Ovary (tissue), 9 donors: ENCODE results near the gene SLC6A12. TPM values are rescaled to one million over a fixed set of nuclear protein-coding genes. Genes with fewer than 3 reads are reported as not detected.

Experiments used
- DNase-seq, 5 donors: peaks; one replicate each; pipeline ENCODE4 v3.0.0-alpha.2; 2019 to 2020
- H3K27ac ChIP-seq, 2 donors: fragments of 200-600 bp; one replicate each; pipeline versions ENCODE4 v1.5.1 to v1.8.0; 2019 to 2022
- H3K27me3 ChIP-seq: fragments of 200-600 bp; one replicate; pipeline ENCODE4 v1.8.0; 2022
- H3K36me3 ChIP-seq: fragments of 200-600 bp; sonication (generic); one replicate; pipeline ENCODE4 v1.5.1; 2019
- H3K4me1 ChIP-seq: one replicate; pipeline ENCODE4 v1.8.1; 2013; ENCODE audit warnings: mild to moderate bottlenecking, moderate library complexity; ENCODE audit not compliant: insufficient read depth
- H3K4me3 ChIP-seq: fragments of 200-600 bp; sonication (generic); one replicate; pipeline ENCODE4 v1.5.1; 2017
- H3K9me3 ChIP-seq, 2 donors: fragments of 200-600 bp in 1 of 2; sonication (generic) in 1 of 2; one replicate each; pipeline versions ENCODE4 v1.5.1 to v1.8.1; 2013 to 2019; ENCODE audit warnings: mild to moderate bottlenecking in 1 of 2, moderate library complexity in 1 of 2
- CTCF ChIP-seq, 3 donors: fragments of 450-650 bp in 2 of 3; fragments of 200-600 bp in 1 of 3; IDR thresholded peaks; one replicate each; pipeline versions ENCODE4 v1.5.1 to v1.8.0; 2016 to 2022; ENCODE audit warnings: antibody characterized with exemption in 3 of 3, mild to moderate bottlenecking in 1 of 3
- EP300 ChIP-seq: sonication (generic); formaldehyde crosslinking; IDR thresholded peaks from one replicate; pipeline ENCODE4 v1.6.1; 2017; ENCODE audit warnings: antibody characterized with exemption
- POLR2A ChIP-seq: fragments of 450-650 bp; IDR thresholded peaks from one replicate; pipeline ENCODE4 v1.6.1; 2017; ENCODE audit warnings: antibody characterized with exemption, mild to moderate bottlenecking, moderate library complexity
- WGBS, 3 donors: extraction: QIAGEN DNeasy Blood & Tissue Kit in 1 of 3; methylation state at CpG; one replicate each; pipeline versions ENCODE4 v1.1.5 to v1.1.7; 2013 to 2017; 5-methylcytosine and 5-hydroxymethylcytosine counted together
- intact Hi-C, 4 donors: fragments of 100-400 bp; cut with DNase I; formaldehyde crosslinking; loops; one replicate each; pipeline versions ENCODE4 v1.11.0 to v1.15.1; 2022 to 2023
- polyA plus RNA-seq, 2 donors: library from polyadenylated mRNA; stranded (reverse); fragments of 200-250 nt in 1 of 2; fragments of 350-450 nt in 1 of 2; fragmentation: Illumina TruSeq in 1 of 2; extraction: RNeasy Lipid Tissue Mini Kit (QIAGEN cat#74804) in 1 of 2; gene quantifications; one replicate each; pipeline ENCODE4 v1.2.3, GENCODE V29; 2013 to 2014
- total RNA-seq, 7 donors: library from RNA; depleted of rRNA in 2 of 7; stranded (reverse); fragments of >200 nt in 2 of 7; fragmentation: NEBNext Ultra II Directional in 3 of 7; extraction: Animal tissue kit (Norgen Biotek cat#: 25700) in 3 of 7; gene quantifications; one replicate each; pipeline versions ENCODE4 v1.1.0 to v1.2.4, GENCODE V29; 2016 to 2023
- donor health status: DM: no; HTN: no; CAD: no; lungs with moderate emphysema.
- donor health status: DM: no; HTN: no; CAD: no.
- donor health status: Bipolar disorder and iron deficiency.
- donor health status: DM: yes; HTN: yes; CAD: no.
- donor health status: DM: no; HTN: no; CAD: no.
- donor health status: DM: yes; HTN: yes; CAD: no.

The SLC6A12 gene
- total and polyA plus RNA-seq, 9 donors = 0.24 to 7.5 (median 1.5) TPM; not detected in 1

- H3K27ac ChIP-seq = no peak overlapping the region
- H3K27me3 ChIP-seq = no peaks in the 10 kb centered on the region
- no peaks in the 10 kb centered on the region for H3K9me3 ChIP-seq
- no peaks in the 10 kb centered on the region for H3K36me3 ChIP-seq
- no peak overlapping the region for H3K4me3 ChIP-seq
- no peaks in the 10 kb centered on the region for H3K4me1 ChIP-seq
- no peak for DNase-seq
- TF ChIP-seq POLR2A (no peak), CTCF (IDR thresholded peaks at IDR 0.05) (no peak), EP300 (no peak)
- intact Hi-C loops = no loop called here
- 70 to 81% (median 78%) methylated on average over 13 of the region's 13 CpGs for WGBS, 3 donors
Measured at GRCh38 chr12:184811-185575, 29.0 kb downstream of the SLC6A12 start.

- WGBS, 3 donors = 23 to 36% (median 24%) methylated on average over 10 of the region's 10 CpGs
- H3K9me3 ChIP-seq = no peaks in the 10 kb centered on the region
- no peaks in the 10 kb centered on the region for H3K4me1 ChIP-seq
- H3K27ac ChIP-seq = no peak overlapping the region
- no peak overlapping the region for H3K4me3 ChIP-seq
- no peaks in the 10 kb centered on the region for H3K27me3 ChIP-seq
- H3K36me3 ChIP-seq = no peaks in the 10 kb centered on the region
- TF ChIP-seq CTCF (IDR thresholded peaks at IDR 0.05) (no peak), EP300 (no peak), POLR2A (no peak)
- no peak for DNase-seq
- intact Hi-C loops = no loop called here
Measured at GRCh38 chr12:182381-182892, 31.5 kb downstream of the SLC6A12 start.

- Histone ChIP-seq H3K9me3 (no peaks in the 10 kb centered on the region), H3K36me3 (no peaks in the 10 kb centered on the region), H3K27me3 (no peaks in the 10 kb centered on the region), H3K4me3 (no peak overlapping the region), H3K4me1 (no peaks in the 10 kb centered on the region), H3K27ac (no peak overlapping the region)
- intact Hi-C loops = no loop called here
- no peak for DNase-seq
- no peak for TF ChIP-seq POLR2A
- TF ChIP-seq CTCF (IDR thresholded peaks at IDR 0.05) = no peak
- no peak for TF ChIP-seq EP300
- WGBS, 3 donors = 69 to 76% (median 70%) methylated on average over 17 of the region's 17 CpGs
Measured at GRCh38 chr12:181921-182320, 32.0 kb downstream of the SLC6A12 start.

- Histone ChIP-seq H3K27me3 (no peaks in the 10 kb centered on the region), H3K27ac (no peak overlapping the region), H3K4me3 (no peak overlapping the region), H3K36me3 (no peaks in the 10 kb centered on the region), H3K9me3 (no peaks in the 10 kb centered on the region), H3K4me1 (no peaks in the 10 kb centered on the region)
- 20 to 38% (median 25%) methylated on average over 8 of the region's 8 CpGs for WGBS, 3 donors
- no peak for TF ChIP-seq CTCF (IDR thresholded peaks at IDR 0.05)
- no peak for TF ChIP-seq EP300
- no peak for TF ChIP-seq POLR2A
- DNase-seq = no peak
- intact Hi-C loops = no loop called here
Measured at GRCh38 chr12:180445-180844, 33.5 kb downstream of the SLC6A12 start.
